ENCODE measurements around the gene GFM1.

GFM1 gene

GRCh38 chr3:158696618-158697017 is 52.3 kb downstream of the GFM1 start:
- no peak for TF ChIP-seq CTCF (IDR thresholded peaks at IDR 0.05; ENCODE audit: control insufficient read depth, extremely low read depth, insufficient read depth)

GRCh38 chr3:158700559-158700958 is 56.2 kb downstream of the GFM1 start:
- no peak overlapping the region for H3K4me3 ChIP-seq (ENCODE audit: low read depth, low read length)
- no peak for DNase-seq (ENCODE audit: low read depth)
- TF ChIP-seq CTCF (IDR thresholded peaks at IDR 0.05; ENCODE audit: control insufficient read depth, extremely low read depth, insufficient read depth) = no peak

More at GRCh38 chr3:158696618-158697017, 52.3 kb downstream of the GFM1 start:
- H3K4me3 ChIP-seq (ENCODE audit: low read depth, low read length) = no peak overlapping the region; the same call in 1 of the 2 replicates
- peak; percentile 99 for DNase-seq (ENCODE audit: low read depth)

- no peak for DNase-seq (ENCODE audit: low read depth)
- no peak overlapping the region for H3K4me3 ChIP-seq (ENCODE audit: low read depth, low read length)
- TF ChIP-seq CTCF (IDR thresholded peaks at IDR 0.05; ENCODE audit: control insufficient read depth, extremely low read depth, insufficient read depth) = no peak
Measured at GRCh38 chr3:158701420-158702065, 57.2 kb downstream of the GFM1 start.

GRCh38 chr3:158702815-158703481 is 58.6 kb downstream of the GFM1 start:
- no peak for DNase-seq (ENCODE audit: low read depth)
- no peak for TF ChIP-seq CTCF (IDR thresholded peaks at IDR 0.05; ENCODE audit: control insufficient read depth, extremely low read depth, insufficient read depth)
- H3K4me3 ChIP-seq (ENCODE audit: low read depth, low read length) = no peak overlapping the region

- no peak for TF ChIP-seq CTCF (IDR thresholded peaks at IDR 0.05; ENCODE audit: control insufficient read depth, extremely low read depth, insufficient read depth)
- no peak for DNase-seq (ENCODE audit: low read depth)
- H3K4me3 ChIP-seq (ENCODE audit: low read depth, low read length) = no peak overlapping the region
Measured at GRCh38 chr3:158703566-158703965, 59.2 kb downstream of the GFM1 start.

GRCh38 chr3:158709666-158710083 is 65.3 kb downstream of the GFM1 start:
- no peak overlapping the region for H3K4me3 ChIP-seq (ENCODE audit: low read depth, low read length)
- TF ChIP-seq CTCF (IDR thresholded peaks at IDR 0.05; ENCODE audit: control insufficient read depth, extremely low read depth, insufficient read depth) = no peak
- no peak for DNase-seq (ENCODE audit: low read depth)

Measured in LNCaP clone FGC (cell line).